Activated T-cell treated with anti-CD3 and anti-CD28 coated beads, Interleukin-2, amount 50 U/mL, for 4 hours (primary cell): Measurements from ENCODE around the gene SORBS1. TPM values are rescaled to one million over a fixed set of nuclear protein-coding genes. Genes with fewer than 3 reads are reported as not detected.

Experiments used
- ATAC-seq, 2 donors: fragments of 200-7000 bp; cut with Tn5 transposase; one replicate each; pipeline ENCODE4 v1.10.0; 2021
- DNase-seq: peaks from one replicate; pipeline ENCODE4 v3.0.0-alpha.2; 2020
- H3K27me3 Mint-ChIP-seq: one replicate; pipeline ENCODE4 v1.8.0; 2021; ENCODE audit warnings: low read depth, mixed read lengths
- H3K36me3 Mint-ChIP-seq: one replicate; pipeline ENCODE4 v1.8.0; 2022; ENCODE audit warnings: mixed read lengths; ENCODE audit not compliant: insufficient read depth
- H3K4me1 Mint-ChIP-seq: one replicate; pipeline ENCODE4 v1.8.0; 2021; ENCODE audit warnings: low read depth, mixed read lengths
- H3K4me3 Mint-ChIP-seq: one replicate; pipeline ENCODE4 v1.8.0; 2021; ENCODE audit warnings: mild to moderate bottlenecking, moderate library complexity, mixed read lengths
- H3K9me3 Mint-ChIP-seq: one replicate; pipeline ENCODE4 v1.8.0; 2021; ENCODE audit warnings: mixed read lengths
- total RNA-seq, 3 donors: library from RNA; stranded (reverse); gene quantifications; one replicate each; pipeline ENCODE4 v1.2.1, GENCODE V29; 2021

SORBS1 gene
- total RNA-seq, 3 donors from 2014 or later, result 0.32 to 0.46 (median 0.38) TPM

DNA sequence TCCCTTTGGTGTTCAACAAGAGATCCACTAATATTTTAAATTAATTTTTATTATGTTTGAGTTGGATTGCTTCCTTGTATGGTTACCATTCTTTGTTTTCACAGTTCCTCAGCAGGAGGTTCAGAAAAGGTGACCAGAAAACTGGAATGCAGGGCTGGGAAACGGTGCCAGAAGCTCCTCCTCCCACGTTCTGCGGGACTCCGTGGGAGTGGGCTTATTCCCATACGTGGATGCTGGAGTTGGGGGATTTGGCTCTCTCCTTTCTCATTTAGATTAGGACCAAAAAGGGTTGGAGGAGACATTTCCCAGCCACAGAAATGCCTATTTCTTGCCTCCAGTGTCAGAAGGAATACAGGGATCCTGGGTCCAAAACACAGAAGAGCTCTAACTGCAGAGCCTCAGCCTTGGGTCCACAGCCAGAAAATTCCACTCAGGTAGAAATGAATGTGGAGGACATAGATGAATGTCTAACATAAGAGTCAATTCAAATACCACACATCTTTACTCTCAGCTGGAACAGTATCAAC lies 56.0 kb downstream of the SORBS1 start:
- no peaks in the 10 kb centered on the region for H3K36me3 Mint-ChIP-seq
- peaks cover 1% of the 10 kb centered on the region for H3K27me3 Mint-ChIP-seq
- H3K9me3 Mint-ChIP-seq, result no peaks in the 10 kb centered on the region
- ATAC-seq (no peak), DNase-seq (no peak)
- H3K4me3 Mint-ChIP-seq, result no peak overlapping the region
- H3K4me1 Mint-ChIP-seq, result no peaks in the 10 kb centered on the region

DNA sequence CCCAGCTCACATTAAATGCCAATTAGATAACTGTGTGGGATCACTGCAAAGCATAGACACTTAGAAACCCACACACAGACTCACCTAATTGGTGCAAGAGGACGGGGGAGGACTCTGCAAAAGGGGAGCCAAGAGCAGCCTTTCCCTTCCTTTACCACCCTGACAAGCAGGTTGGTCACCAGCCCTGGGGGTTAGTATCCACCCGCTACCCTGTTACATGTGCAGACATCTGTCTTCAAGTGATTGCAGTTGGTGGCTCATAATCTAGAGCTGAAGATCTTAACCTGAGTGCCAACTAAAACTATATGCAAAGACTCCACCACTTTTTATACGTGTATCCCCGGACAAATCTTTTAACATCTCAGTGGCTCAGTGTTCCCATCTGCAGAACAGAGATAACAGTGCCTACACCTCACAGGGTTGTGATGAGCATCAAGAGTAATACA lies 56.9 kb downstream of the SORBS1 start:
- H3K4me1 Mint-ChIP-seq, result no peaks in the 10 kb centered on the region
- no peak overlapping the region for H3K4me3 Mint-ChIP-seq
- no peaks in the 10 kb centered on the region for H3K36me3 Mint-ChIP-seq
- DNase-seq (no peak), ATAC-seq (no peak)
- H3K27me3 Mint-ChIP-seq, result no peaks in the 10 kb centered on the region
- no peaks in the 10 kb centered on the region for H3K9me3 Mint-ChIP-seq

DNA sequence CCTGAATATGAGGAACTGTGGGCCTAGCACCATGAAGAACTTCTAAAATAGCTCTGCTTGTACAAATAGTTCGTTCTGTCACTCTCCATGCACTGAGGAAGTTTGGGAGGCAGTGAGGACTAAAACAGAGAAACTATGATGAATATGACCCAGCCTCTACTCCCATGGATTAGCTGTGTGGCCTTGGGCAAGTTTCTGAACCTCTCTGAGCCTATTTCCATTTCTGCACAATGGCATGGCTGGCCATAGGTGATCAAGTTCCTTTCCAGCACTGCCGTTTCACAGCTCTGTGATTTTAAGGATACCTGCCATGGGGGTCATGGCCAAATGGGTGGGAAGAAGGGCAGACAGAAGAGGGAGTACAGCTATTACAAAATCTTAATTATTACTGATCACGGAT lies 57.6 kb downstream of the SORBS1 start:
- Mint-ChIP-seq H3K27me3 (no peaks in the 10 kb centered on the region), H3K4me3 (no peak overlapping the region), H3K36me3 (no peaks in the 10 kb centered on the region), H3K9me3 (no peaks in the 10 kb centered on the region), H3K4me1 (no peaks in the 10 kb centered on the region)
- no peak for DNase-seq
- no peak for ATAC-seq

DNA sequence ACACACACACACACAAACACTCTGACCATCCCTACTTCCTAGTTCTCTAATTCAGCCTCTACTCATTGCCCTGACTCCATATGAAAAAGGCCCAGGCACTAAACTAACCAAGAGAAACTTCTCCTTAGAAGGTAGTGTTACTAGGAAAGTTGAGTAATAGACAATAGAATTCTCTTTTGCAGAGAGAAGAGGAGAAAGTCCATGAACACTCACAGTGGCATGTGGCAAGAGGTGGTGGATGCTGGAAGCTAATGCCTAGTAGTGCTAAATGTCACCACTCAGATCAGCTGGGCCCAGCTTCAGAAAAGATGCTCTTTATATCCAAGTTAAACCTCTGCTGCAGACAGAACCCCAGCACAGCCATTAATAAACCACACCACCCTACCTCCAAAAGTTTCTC lies 58.2 kb downstream of the SORBS1 start:
- Mint-ChIP-seq H3K36me3 (no peaks in the 10 kb centered on the region), H3K27me3 (no peaks in the 10 kb centered on the region)

DNA sequence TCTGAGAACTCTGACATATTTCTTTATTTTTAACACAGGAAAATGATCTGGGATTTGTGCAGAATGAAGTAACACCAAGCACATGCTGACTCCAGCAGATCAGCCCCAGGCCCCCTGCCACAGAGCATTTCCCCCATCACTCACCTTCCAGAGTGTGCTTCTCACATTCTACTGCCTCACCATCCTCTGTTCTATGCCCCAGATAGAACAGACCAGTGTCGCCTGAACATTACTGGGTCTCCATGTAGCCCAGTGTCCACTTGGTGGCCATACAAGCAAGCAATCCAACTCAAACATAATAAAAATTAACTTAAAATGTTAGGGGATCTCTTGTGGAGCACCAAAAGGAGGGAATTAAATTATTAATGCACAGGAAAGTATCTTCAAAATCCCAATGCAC lies 58.8 kb downstream of the SORBS1 start:
- no peaks in the 10 kb centered on the region for H3K9me3 Mint-ChIP-seq
- H3K36me3 Mint-ChIP-seq, result no peaks in the 10 kb centered on the region
- H3K27me3 Mint-ChIP-seq, result no peaks in the 10 kb centered on the region

More for the DNA sequence above, 58.2 kb downstream of the SORBS1 start:
- no peak for DNase-seq
- H3K4me3 Mint-ChIP-seq, result no peak overlapping the region
- no peak for ATAC-seq
- H3K4me1 Mint-ChIP-seq, result no peaks in the 10 kb centered on the region
- H3K9me3 Mint-ChIP-seq, result no peaks in the 10 kb centered on the region

DNA sequence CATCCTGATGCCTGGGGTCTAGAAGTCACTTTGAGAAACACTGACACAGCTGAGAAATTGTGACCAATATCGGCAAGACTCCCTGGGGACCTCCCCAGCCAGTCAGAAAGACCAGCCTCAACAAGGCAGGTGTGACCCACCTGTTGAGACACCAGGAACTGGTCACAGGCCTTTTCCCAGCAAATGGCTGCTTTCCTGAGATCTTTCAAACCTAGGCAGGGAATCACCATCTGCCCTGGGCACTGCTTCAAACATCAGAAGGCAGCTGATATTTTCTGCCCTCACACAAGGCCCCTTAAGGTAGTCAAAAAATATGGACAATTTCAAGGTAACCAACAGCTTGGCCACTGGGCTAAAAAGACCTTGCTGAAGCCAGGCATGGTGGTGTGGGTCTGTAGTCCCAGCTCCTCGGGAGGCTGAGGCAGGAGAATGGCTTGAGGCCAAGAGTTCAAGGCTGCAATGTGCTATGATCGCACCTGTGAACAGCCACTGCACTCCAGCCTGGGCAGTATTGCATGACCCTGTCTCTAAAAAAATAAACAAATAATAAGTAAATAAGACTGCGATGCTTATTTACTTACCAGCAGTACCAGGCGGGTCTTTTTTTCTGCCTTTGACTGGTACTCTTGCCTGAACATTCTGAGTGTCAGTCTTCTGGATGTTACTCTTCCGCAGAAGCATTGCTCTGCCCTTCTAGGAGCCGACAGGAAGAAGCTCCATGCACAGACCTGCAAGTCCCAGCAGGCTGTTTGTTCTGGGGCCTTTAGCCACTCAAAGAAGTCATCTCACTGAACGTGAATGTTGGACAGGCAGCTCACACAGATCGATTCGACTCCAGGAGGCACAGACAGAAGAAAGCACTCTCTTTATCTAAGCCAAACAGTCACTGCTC lies 59.7 kb downstream of the SORBS1 start:
- DNase-seq (no peak), ATAC-seq (no peak)
- Mint-ChIP-seq H3K9me3 (no peaks in the 10 kb centered on the region), H3K27me3 (no peaks in the 10 kb centered on the region), H3K36me3 (no peaks in the 10 kb centered on the region), H3K4me1 (no peaks in the 10 kb centered on the region), H3K4me3 (no peak overlapping the region)

More for the DNA sequence above, 58.8 kb downstream of the SORBS1 start:
- no peaks in the 10 kb centered on the region for H3K4me1 Mint-ChIP-seq
- no peak overlapping the region for H3K4me3 Mint-ChIP-seq
- DNase-seq (no peak), ATAC-seq (no peak)

DNA sequence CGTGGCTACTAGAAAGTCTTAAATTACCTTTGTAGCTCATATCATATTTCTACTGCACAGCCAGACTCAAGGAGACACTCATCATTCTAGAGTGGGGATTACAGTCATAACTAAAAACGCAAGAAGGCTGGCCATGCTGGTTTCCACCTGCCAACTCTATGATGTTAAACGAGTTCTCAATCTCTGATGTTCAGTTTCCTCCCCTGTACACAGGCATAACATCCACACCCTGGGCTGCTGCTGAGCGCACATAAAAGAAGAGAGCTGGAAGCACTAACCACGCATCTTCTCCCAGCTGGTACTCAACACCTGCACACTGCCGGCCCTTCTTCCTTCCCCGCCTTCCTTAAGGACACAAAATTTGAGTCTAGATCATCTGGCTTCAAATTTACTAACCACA lies 60.5 kb downstream of the SORBS1 start:
- no peak overlapping the region for H3K4me3 Mint-ChIP-seq
- H3K27me3 Mint-ChIP-seq, result no peaks in the 10 kb centered on the region
- no peaks in the 10 kb centered on the region for H3K4me1 Mint-ChIP-seq
- DNase-seq (no peak), ATAC-seq (no peak)
- H3K9me3 Mint-ChIP-seq, result no peaks in the 10 kb centered on the region
- no peaks in the 10 kb centered on the region for H3K36me3 Mint-ChIP-seq

DNA sequence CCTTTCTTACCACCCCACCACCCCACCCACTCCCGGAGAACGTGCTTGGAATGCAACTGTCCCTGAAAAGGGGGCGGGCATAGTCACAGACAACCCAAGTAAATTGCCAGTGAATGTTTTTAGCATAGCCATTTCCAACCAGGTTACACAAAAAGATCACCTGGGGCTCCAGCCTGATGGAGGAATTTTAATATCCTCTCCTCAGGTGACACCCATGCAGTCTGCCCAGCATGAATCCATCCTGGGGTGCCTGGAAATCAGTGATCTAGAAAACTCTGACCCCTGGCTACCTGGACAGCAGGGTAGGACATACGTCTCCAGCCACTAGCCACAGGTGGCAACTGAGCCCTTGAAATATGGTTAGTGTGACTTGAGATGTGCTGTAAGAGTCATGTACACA lies 61.1 kb downstream of the SORBS1 start:
- Mint-ChIP-seq H3K27me3 (no peaks in the 10 kb centered on the region), H3K4me1 (no peaks in the 10 kb centered on the region), H3K9me3 (no peaks in the 10 kb centered on the region), H3K4me3 (no peak overlapping the region), H3K36me3 (no peaks in the 10 kb centered on the region)
- DNase-seq, result no peak
- no peak for ATAC-seq

DNA sequence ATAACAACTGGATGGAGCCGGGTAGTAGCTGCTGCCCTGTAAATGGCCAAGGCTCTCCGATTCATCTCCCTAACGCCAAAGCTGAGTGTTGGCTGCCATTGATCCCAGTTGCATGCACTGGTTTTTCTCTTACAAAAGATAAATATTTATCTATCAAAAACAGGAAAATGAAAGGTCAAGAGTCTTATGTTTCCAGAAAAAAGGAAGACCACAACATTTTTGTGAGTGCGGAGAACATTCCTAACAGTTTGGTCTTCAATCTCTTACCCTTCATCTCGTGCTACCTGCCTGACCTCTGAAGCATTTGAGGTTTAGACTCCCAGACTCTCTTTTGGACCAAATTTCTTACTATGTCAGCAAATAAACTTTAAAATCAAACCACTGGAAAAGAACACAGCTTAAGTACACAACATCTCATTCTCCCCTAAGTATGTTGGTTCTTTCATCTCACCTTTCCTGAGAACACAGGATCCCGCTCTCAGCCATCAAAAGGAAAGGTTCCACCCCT lies 61.6 kb downstream of the SORBS1 start:
- Mint-ChIP-seq H3K9me3 (no peaks in the 10 kb centered on the region), H3K4me1 (no peaks in the 10 kb centered on the region), H3K36me3 (no peaks in the 10 kb centered on the region), H3K4me3 (no peak overlapping the region), H3K27me3 (no peaks in the 10 kb centered on the region)
- ATAC-seq, result no peak
- DNase-seq, result no peak

DNA sequence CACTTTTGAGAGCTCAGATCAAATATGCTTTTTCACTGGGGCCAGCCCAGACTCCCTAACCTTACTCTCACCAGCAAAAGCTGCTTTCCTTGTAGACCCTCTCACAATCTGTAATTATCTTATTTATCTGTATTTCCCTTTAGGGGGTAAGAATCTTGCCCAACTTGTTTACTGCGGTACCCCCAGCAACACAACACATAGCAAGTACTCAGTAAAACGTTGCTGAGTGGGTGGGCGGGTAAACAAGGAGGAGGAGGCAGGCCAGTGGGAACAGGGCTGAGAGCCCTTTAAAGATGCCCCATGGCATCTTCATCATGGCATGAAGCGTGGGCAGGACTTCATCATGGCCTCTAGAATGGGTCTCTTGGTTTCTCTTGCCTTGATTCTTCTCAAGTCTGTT lies 64.2 kb downstream of the SORBS1 start:
- Mint-ChIP-seq H3K27me3 (no peaks in the 10 kb centered on the region), H3K4me1 (no peaks in the 10 kb centered on the region), H3K36me3 (no peaks in the 10 kb centered on the region), H3K9me3 (no peaks in the 10 kb centered on the region), H3K4me3 (no peak overlapping the region)
- no peak for DNase-seq
- no peak for ATAC-seq

DNA sequence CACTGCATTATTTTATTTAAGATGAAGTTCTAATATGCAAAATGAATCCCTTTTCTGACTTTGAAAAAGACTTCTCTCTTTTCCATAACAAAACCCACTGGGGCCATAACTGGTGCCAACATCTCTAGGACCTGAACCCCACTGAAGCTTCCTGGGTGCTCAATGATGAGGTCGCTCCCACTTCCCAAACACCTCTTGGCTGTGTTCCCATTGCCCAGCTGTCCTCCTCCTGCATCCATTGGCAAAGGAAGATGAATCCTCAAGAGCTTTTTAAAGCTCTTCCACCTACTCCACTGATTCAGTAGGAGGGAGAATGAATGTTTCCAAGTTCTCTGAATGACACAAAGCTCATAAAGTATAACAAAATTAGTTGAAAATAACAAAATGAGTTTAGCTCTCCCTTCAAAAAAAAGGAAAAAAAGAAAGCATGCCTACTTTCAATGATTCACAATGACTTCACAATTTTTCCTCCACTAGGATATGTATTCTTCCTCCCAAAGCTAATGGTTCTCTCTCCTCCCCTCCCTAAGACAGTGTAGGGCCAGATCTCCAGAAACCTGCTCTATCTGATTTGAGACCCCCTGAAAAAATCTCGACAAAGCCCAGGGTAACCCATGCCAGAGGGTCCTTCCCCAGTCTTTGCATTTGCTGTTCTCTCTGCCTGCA lies 64.8 kb downstream of the SORBS1 start:
- no peak for ATAC-seq
- H3K27me3 Mint-ChIP-seq, result no peaks in the 10 kb centered on the region
- no peaks in the 10 kb centered on the region for H3K36me3 Mint-ChIP-seq
- H3K4me3 Mint-ChIP-seq, result no peak overlapping the region
- no peak for DNase-seq
- no peaks in the 10 kb centered on the region for H3K4me1 Mint-ChIP-seq
- H3K9me3 Mint-ChIP-seq, result no peaks in the 10 kb centered on the region

DNA sequence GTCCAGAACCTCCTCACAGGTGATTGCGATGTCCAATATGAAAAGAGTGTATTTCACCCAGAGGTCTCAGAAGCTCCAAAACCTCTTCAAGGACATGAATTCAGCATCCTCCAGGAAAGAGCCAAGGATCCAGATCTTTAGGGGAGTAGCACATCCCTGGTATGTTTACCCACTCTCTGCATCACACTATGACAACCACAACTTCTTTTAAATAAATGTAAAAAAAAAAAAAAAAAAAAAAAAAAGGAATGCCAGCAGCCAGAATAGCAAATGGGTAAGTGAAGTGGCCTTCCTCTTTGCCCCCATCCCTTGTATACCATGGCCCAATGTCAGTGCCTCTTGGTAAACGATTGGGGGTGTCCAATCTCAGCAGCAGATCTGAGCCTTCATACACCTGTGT lies 67.3 kb downstream of the SORBS1 start:
- ATAC-seq, result no peak
- Mint-ChIP-seq H3K4me1 (no peaks in the 10 kb centered on the region), H3K36me3 (no peaks in the 10 kb centered on the region), H3K4me3 (no peak overlapping the region), H3K27me3 (no peaks in the 10 kb centered on the region), H3K9me3 (no peaks in the 10 kb centered on the region)
- no peak for DNase-seq

DNA sequence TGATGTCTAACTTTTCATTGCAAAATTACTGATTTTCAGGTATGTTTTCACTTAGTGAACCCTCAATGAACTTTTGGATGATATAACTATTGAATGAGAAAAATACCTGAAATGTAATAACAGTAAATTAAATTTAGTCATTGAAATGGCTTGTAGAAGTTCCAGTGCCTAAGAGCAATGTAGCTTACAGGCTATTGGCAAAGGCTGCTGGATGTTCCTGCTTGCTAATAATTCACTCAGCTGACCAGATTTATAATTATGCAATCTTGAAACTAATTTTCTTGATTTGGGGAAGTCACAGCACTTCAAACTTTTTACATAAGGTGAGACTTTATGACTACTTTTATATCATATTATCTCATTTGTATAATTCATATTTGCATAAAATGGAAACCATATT lies 73.2 kb downstream of the SORBS1 start:
- H3K9me3 Mint-ChIP-seq, result no peaks in the 10 kb centered on the region
- H3K27me3 Mint-ChIP-seq, result no peaks in the 10 kb centered on the region
- H3K4me1 Mint-ChIP-seq, result peaks cover 4% of the 10 kb centered on the region
- H3K36me3 Mint-ChIP-seq, result no peaks in the 10 kb centered on the region
- no peak overlapping the region for H3K4me3 Mint-ChIP-seq
- DNase-seq, result no peak
- ATAC-seq, result no peak

DNA sequence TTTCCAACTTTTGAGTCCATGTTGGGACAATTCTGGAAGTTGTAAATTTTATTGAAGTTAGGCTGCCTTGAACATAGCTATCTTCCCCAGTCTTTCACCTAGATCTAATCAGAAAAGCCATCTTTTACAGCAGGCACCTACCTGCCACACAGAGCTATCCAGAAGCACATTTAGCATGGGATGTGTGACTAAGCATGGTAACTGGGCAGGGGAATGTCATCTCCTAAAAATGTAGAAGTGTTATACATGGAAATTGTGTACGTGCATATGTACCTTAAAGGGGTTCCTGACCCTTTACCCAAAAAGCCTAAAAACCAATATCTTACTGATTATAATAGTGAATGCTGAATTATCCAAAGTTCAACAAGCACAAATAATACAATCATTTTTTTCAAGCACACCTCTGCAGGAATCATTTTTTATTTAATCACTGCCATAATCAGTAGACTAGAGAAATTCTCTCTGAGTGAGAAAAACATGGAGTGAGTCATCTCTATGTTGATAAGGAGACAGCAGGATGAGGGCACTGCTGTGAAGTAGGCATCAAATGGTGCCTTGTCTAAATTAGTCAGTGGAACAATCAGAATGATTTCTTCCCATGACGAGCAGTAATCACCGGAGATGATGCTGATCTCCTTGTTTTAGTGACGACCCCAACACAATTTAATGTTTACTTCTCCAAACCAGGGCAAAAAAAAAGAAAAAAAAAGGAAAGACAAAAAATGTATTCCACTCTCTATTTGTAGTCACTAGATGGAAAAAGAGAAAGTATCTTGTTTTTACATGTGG lies 75.9 kb downstream of the SORBS1 start:
- Mint-ChIP-seq H3K9me3 (no peaks in the 10 kb centered on the region), H3K4me3 (no peak overlapping the region), H3K4me1 (peaks cover 4% of the 10 kb centered on the region), H3K36me3 (no peaks in the 10 kb centered on the region), H3K27me3 (no peaks in the 10 kb centered on the region)
- ATAC-seq, result peak in 1 of 2 donors; percentile 63
- no peak for DNase-seq
